Fibroblast of gingiva (primary cell): ENCODE results near the gene FTL.

ENCODE experiments used
- DNase-seq: peaks from one replicate; pipeline ENCODE4 v3.0.0-alpha.2; 2011; ENCODE audit warnings: low read depth

FTL gene

DNA sequence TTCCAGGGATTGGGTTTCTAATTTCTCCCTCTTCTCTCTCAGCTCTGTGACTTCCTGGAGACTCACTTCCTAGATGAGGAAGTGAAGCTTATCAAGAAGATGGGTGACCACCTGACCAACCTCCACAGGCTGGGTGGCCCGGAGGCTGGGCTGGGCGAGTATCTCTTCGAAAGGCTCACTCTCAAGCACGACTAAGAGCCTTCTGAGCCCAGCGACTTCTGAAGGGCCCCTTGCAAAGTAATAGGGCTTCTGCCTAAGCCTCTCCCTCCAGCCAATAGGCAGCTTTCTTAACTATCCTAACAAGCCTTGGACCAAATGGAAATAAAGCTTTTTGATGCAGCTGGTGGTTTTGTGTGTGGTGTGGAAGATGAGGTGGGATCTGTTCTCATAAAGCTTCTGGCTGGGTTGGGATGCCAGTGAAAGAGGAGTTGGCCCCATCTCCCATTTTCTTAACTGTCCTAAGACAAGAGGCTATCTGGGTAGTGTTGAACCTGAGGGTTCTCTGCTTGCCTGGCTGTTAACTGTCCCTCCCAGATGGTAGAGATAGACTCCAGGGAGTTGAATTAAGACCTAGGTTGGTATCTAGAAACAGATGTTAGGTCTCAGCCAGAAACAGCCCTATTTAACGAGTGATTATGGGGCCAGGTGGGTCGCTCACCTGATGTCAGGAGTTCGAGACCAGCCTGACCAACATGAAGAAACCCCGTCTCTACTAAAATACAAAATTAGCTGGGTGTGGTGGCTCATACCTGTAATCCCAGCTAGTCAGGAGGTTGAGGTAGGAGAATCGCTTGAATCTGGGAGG is 1.6 kb downstream of the FTL start:
- DNase-seq: peak; percentile 51

- peak; percentile 96 for DNase-seq
Measured at GRCh38 chr19:48967346-48968178, 2.5 kb downstream of the FTL start.

- DNase-seq: peak; percentile 91
Measured at GRCh38 chr19:48968179-48968661, 3.1 kb downstream of the FTL start.

- no peak for DNase-seq
Measured at GRCh38 chr19:48968813-48969218, 3.7 kb downstream of the FTL start.

GRCh38 chr19:48969276-48970138 is 4.4 kb downstream of the FTL start:
- DNase-seq: peak; percentile 26

DNA sequence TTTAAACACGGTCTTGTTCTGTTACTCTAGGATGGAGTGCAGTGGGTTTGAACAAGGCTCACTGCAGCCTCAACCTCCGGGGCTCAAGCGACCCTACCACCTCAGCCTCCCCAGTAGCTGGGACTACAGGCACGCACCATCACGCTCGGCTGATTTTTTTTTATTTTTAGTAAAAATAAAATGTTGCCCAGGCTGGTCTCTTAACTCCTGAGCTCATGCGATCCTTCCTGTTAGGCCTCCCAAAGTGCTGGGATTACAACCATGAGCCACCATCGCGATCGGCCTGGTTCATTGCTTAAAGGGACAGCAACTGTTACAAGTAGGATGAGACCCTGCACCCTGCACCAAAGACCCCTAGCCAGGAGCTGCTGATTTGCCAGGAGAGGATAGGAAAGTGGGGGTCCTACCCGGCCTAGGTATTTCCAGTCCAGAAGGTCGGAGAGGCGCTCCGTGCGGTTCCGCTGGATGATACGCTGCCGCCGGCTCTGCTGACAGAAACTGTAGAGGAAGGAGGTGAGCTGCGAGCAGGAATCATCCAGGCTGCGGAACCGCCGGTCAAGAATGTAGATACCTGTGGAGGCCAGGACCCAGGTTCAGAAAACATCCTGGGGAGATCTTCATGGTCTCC is 5.1 kb downstream of the FTL start:
- no peak for DNase-seq

- peak; percentile 58 for DNase-seq
Measured at GRCh38 chr19:48970923-48971395, 5.8 kb downstream of the FTL start.

- no peak for DNase-seq
Measured at GRCh38 chr19:48975947-48976847, 11.1 kb downstream of the FTL start.

GRCh38 chr19:48977061-48977460 is 12.0 kb downstream of the FTL start:
- DNase-seq: no peak

- no peak for DNase-seq
Measured at GRCh38 chr19:48982280-48982679, 17.2 kb downstream of the FTL start.

DNA sequence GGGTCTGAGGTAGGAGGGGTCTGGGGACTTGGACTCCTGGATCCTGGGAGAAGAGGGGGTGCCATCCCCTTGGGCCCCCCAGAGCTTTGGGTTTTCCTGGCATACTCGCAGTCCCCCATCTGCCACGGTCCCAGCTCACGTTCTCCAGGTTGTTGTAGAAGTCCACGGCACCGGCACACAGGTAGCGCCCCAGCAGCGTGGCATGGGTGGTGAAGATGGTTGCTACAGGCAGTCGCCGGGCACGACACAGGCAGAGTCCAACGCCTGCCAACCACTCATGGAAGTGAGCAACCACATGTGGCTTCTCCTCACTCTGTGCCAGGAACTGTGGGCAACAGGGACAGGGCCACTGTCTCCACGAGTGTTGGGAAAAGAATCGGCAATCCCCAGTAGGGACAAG is 20.6 kb downstream of the FTL start:
- DNase-seq: no peak

DNA sequence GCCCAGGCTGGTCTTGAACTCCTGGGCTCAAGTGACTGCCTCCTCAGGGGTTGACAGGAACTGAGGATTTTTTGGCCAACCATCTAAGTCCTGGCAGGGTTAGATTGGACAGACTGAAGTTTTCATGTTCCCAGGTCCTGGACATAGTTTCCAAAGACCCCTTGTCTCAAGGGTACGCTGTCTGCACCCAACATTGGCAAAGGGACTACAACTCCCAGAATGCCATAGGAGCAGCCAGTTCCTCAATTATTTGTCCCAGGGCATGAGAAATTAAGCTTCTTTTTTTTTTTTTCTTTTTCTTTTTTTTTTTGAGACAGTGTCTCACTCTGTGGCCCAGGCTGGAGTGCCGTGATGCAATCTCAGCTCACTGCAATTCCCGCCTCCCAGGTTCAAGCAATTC is 21.1 kb downstream of the FTL start:
- no peak for DNase-seq

DNA sequence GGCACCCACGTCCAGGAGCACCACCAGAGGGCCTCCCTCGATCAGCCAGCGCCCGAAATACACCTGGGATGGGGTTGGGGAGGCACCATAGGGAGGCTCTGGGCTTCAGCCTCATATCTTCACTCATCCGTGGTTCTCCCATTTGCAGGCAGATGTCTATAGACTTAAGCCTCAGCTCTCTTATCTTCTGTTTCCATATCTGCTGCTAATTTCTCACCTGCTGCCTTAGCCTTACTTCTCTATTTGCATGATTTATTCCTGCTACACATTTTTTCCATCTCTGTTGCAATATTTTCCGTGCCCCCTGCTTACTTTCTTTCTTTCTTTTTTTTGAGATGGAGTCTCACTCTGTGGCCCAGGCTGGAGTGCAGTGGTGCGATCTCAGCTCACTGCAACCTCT is 22.2 kb downstream of the FTL start:
- no peak for DNase-seq

- no peak for DNase-seq
Measured at GRCh38 chr19:48988286-48988685, 23.2 kb downstream of the FTL start.

DNA sequence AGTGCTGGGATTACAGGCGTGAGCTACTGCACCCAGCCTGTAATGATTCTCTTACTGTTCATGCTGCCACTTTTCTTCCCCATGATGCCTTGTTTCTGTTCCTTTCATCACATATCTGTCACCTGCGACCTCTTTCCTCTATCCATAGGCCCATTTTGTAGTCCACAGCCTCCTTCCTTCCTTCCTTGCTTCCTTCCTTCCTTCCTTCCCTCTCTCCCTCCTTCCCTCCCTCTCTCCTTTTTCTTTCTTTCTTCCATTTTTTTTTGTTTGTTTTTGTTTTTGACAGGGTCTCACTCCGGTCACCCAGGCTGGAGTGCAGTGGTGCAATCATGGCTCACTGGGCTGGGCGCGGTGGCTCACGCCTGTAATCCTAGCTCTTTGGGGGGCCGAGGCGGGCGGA is 23.8 kb downstream of the FTL start:
- no peak for DNase-seq

GRCh38 chr19:48989701-48990291 is 24.7 kb downstream of the FTL start:
- DNase-seq: no peak

DNA sequence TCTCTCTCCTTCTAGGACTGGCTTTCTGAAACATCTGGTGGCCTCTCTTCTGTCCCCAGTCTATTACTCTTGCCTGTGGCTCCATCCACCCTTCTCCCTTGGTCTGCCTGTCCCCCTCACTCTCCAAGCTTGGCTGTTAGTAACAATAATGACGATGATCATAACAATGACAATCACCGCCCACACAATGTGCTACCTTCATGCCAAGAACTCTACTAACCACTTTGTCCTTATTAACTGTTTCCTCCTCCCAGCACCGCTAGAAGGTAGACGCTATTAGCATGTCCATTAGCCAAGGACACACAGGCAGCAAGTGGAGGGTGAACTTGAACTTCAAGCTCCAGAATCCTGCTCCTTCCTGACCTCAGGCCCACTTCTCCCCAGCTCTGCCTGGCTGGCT is 25.3 kb downstream of the FTL start:
- no peak for DNase-seq

DNA sequence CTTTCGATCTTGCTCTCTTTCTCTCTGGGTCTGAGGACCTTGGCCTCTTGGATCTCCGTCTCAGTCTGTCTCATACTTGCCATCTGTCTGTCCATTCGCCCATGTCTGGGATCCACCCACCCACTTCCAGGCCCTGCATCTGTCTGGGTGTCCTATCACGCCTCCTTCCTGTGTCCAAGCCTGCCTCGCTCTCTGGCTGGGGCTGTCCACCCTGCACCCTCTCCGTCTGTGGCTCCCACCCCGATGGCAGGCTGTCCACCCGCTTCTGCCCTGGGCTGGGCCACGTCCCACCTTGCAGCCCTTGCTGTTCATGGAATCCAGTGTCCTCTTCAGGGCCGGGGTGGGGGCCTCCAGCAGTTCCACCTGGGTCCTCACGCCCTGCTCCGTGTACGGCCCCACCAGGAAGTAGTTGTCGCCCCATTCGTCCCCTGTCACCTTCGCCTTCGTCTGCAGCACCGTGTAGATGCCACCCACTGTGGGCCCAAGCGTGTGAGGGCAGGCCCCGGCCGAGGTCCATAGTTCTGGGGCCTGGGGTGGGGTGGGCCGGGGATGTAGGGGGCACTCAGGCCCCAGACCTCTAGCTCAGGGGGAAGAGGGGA is 26.0 kb downstream of the FTL start:
- no peak for DNase-seq

GRCh38 chr19:48991873-48992580 is 26.9 kb downstream of the FTL start:
- peak; percentile 83 for DNase-seq
